Measurements from ENCODE around the gene UCN3.
"Not testable (repeated sequence)": the region's sequence is repeated elsewhere in the genome, so short reads cannot be mapped to it uniquely, and the experiment has no call there.

The UCN3 gene

GRCh38 chr10:5404208-5405041 is 39.7 kb downstream of the UCN3 start, which contains the start of gene TUBAL3:
Gene TUBAL3, minus strand, starts transcription at chr10:5404828. Its CDS starts 36 bp downstream, at chr10:5404792.
- no peak for DNase-seq (ENCODE audit: low read depth, low spot score)

DNA sequence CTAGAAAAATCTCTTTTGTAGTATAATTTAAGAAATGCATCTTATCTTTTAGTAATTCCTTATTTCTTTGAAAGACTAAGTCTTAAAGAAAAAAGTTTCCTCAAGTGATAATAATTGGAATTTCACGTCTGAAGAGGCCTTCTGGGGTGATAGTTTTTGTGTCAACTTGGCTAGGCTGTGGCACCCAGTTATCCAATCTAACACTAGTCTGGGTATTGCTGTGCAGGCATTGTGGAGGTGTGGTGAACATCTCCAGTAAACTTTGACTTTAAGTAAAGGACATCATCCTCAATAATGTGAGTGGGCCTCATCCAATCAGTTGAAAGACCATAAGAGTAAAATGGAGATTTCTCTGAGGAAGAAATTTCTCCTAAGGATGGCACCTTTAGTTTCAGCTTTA is 42.2 kb downstream of the UCN3 start:
- DNase-seq (ENCODE audit: low read depth, low spot score), result no peak

GRCh38 chr10:5410787-5411186 is 46.0 kb downstream of the UCN3 start:
- DNase-seq (ENCODE audit: low read depth, low spot score), result not testable (repeated sequence)

GRCh38 chr10:5411941-5412276 is 47.1 kb downstream of the UCN3 start:
- DNase-seq (ENCODE audit: low read depth, low spot score), result no peak

DNA sequence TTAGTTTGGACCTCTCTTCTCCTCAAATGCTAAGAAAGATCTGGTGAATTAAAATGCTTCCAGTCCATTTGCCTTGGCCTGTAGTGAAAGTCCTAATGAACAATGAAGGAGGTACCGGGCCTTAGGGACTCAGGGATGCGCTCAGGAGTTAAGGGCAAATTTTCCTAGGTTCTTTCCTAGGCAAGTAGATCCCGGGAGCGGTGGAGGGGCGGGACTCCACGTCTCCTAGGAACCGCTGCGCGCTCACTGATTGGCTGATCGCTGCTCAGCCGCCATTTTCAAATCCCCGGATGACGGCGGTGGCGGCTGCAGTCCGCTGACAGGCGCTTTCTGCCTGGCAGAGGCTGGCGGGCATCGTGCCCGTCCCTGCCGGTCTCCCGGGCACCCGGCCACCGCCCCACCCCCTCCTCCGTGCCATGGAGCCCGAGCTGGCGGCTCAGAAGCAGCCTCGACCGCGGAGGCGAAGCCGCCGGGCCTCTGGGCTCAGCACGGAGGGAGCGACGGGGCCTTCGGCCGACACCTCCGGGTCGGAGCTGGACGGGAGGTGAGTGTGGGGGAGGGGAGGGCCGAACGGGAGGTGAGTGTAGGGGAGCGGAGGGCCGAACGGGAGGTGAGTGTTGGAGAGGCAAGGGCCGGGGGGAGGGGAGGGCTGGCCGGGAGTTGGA is 47.6 kb downstream of the UCN3 start, which contains the start of gene NET1:
Gene NET1, plus strand, starts transcription at position 281 of the 665 bp plus-strand sequence. Its CDS starts 136 bp downstream, at position 417.
- peak; percentile 65 for DNase-seq (ENCODE audit: low read depth, low spot score)

GRCh38 chr10:5413012-5413938 is 48.5 kb downstream of the UCN3 start:
- DNase-seq (ENCODE audit: low read depth, low spot score), result no peak

GRCh38 chr10:5416981-5417380 is 52.2 kb downstream of the UCN3 start:
- DNase-seq (ENCODE audit: low read depth, low spot score), result no peak

DNA sequence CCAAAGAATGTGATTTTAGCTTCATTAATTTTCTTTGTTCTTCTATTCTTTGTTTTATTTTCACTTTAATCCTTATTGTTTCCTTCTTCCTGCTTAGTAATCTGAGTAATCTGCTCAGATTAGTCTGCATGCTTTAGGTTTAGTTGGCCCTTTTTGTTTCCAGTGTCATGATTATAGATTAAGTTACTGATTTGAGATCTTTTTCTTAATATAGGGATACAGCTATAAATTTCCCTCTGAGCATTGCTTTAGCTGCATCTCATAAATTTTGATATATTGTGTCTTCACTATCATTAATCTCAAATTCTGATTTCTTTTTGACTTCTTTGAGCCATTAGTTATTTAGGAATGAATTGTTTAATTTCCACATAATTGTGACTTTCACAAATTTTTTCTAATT is 53.8 kb downstream of the UCN3 start:
- no peak for DNase-seq (ENCODE audit: low read depth, low spot score)

DNA sequence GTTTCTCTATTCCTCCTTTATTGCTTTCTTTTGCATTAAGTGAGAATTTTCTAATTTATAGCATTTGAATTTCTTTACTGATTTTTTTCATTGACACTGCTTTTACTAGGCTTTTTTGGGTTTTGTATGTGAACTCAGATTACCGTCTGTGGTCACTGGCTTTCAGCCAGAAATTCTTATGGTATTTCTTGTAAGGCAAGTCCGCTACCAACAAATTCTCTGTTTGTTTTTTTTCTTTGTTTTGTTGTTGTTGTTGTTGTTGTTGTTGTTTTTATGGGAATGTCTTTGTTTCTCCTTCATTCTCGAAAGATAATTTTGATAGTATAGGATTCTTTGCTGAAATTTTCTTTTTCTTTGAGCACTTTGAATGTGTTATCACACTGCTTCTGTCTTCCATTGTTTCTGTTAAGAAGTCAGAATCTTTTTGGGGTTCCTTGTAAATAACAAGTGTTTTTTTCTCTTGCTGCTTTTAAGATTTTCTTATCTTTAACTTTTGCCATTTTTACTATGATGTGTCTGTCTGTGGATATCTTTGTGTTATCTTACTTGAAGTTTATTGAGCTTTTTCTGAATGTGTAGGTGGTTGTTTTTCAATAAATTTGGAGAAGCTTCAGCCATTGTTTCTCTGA is 54.8 kb downstream of the UCN3 start:
- no peak for DNase-seq (ENCODE audit: low read depth, low spot score)

DNA sequence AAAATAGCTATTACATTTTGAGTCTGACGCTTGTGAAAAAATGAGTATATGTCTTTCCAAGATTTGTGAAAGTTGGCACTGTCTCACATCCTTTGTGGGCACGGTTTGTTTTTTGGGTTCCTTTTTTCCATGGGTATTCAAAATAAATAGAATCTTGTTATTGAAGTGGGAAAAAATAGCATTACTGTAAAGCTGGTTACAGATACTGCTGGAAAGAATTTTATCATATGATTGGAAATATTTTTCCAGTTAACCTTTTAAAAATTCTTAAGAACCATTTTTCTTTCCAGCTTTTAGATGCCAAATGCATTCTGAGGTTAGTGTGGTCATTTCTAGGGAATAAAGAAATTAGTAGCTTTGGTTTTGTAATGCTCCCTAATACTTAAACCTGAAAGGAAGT is 59.0 kb downstream of the UCN3 start:
- DNase-seq (ENCODE audit: low read depth, low spot score), result no peak

Measured in smooth muscle cell of the brain vasculature (primary cell).